Memory B cell (primary cell): ENCODE measurements around the gene SSBP3.
A peak's percentile ranks its signal among the peaks of the same experiment; 100 is the strongest.
"Not testable (repeated sequence)": the region's sequence is repeated elsewhere in the genome, so short reads cannot be mapped to it uniquely, and the experiment has no call there.

Experiments
- ATAC-seq: fragments of 150-1000 bp; cut with Tn5 transposase; 2 replicates; pipeline ENCODE4 v1.10.0; 2021; ENCODE audit warnings: low read depth, mild to moderate bottlenecking, moderate library complexity
- DNase-seq, 2 donors: peaks; one replicate each; pipeline ENCODE4 v3.0.0; 2022; ENCODE audit warnings: low spot score in 2 of 2
- H3K27ac Mint-ChIP-seq: one replicate; pipeline ENCODE4 v1.8.0; 2022; ENCODE audit warnings: mild to moderate bottlenecking, moderate library complexity, mixed read lengths
- H3K27me3 Mint-ChIP-seq: one replicate; pipeline ENCODE4 v1.8.0; 2022; ENCODE audit warnings: mixed read lengths
- H3K36me3 Mint-ChIP-seq: one replicate; pipeline ENCODE4 v1.8.0; 2022; ENCODE audit warnings: mild to moderate bottlenecking, mixed read lengths
- H3K4me1 Mint-ChIP-seq: one replicate; pipeline ENCODE4 v1.8.0; 2022; ENCODE audit warnings: mixed read lengths
- H3K4me3 Mint-ChIP-seq: one replicate; pipeline ENCODE4 v1.8.0; 2022; ENCODE audit warnings: mild to moderate bottlenecking, moderate library complexity, mixed read lengths
- H3K9me3 Mint-ChIP-seq: one replicate; pipeline ENCODE4 v1.8.0; 2022; ENCODE audit warnings: mixed read lengths

SSBP3 gene

DNA sequence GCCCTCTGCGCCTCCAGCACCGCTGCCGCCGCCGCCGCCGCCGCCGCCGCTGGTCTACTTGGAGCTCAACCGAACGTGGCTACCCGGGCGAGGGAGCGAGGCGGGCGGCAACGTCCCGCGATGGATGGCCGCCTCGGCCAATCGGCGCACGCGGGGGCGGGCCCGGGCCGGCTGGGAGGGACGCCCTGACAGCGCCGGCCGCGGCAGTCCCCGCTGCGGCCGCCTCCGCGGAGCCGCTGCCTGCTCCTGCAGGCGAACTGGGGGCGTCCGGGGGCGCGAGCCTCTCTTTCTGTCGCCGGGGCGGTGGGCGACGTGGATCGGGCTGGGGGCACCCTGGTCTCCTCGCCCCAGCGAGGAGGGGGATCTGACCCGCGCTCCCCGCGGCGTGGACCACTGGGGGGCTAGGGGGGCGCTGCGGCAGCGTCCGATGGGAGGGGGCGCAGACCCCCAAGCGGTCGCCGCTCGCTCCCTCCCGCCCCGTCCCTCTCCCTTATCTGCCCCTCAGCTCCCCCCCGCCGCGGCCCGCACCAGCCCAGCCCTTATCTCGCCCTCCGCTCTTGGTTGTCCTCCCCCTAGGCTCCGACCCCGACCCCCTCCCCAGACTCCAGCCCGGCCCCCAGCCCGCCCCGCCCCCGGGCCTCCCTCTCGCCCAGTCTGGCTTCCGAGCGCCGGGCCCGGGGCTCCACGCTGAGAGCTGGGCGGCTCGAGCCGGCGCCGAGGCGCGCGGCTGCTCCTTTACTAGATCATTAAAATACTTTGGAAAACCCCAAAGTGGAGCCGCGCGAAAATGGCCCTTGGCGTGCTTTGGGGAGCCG, at the start of gene SSBP3:
Gene SSBP3, minus strand, starts transcription at position 56 of the 815 bp plus-strand sequence.
- Mint-ChIP-seq H3K27ac (peak within 1 kb of the TSS; percentile 86), H3K36me3 (peaks cover 9% of the 10 kb centered on the region), H3K9me3 (no peaks in the 10 kb centered on the region), H3K27me3 (no peaks in the 10 kb centered on the region), H3K4me1 (peaks cover 35% of the 10 kb centered on the region), H3K4me3 (peak within 1 kb of the TSS; percentile 89)
- ATAC-seq (peak; percentile 89), DNase-seq (peak; percentile 93)

- no peak overlapping the region for H3K27ac Mint-ChIP-seq
- ATAC-seq (no peak), DNase-seq (no peak)
- no peak overlapping the region for H3K4me3 Mint-ChIP-seq
- H3K4me1 Mint-ChIP-seq, result no peaks in the 10 kb centered on the region
- peaks cover 6% of the 10 kb centered on the region for H3K9me3 Mint-ChIP-seq
- H3K36me3 Mint-ChIP-seq, result peaks cover 5% of the 10 kb centered on the region
- peaks cover 22% of the 10 kb centered on the region for H3K27me3 Mint-ChIP-seq
Observed at GRCh38 chr1:54453509-54453908, 47.3 kb upstream of the SSBP3 start.

- Mint-ChIP-seq H3K9me3 (peaks cover 4% of the 10 kb centered on the region), H3K27ac (no peak overlapping the region), H3K27me3 (peaks cover 20% of the 10 kb centered on the region), H3K4me3 (no peak overlapping the region), H3K4me1 (no peaks in the 10 kb centered on the region), H3K36me3 (peaks cover 5% of the 10 kb centered on the region)
- ATAC-seq, result no peak
- no peak for DNase-seq
Observed at GRCh38 chr1:54453022-54453421, 46.8 kb upstream of the SSBP3 start.

DNA sequence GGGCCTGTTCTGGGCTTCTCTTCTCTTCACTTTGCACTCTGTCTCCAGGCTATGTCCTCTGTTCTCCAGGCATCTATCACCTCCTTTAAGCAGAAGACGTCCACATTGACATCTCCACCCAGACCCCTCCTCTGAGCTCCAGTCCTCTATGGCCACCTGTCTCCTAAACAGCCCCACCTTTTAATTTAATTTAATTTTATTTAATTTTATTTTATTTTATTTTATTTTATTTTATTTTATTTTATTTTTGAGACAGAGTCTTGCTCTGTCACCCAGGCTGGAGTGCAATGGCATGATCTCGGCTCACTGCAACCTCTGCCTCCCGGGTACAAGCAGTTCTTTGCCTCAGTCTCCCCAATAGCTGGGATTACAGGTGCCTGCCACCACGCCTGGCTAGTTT, 43.2 kb upstream of the SSBP3 start:
- not testable (repeated sequence) for H3K4me1 Mint-ChIP-seq, H3K36me3 Mint-ChIP-seq, ATAC-seq, H3K4me3 Mint-ChIP-seq, H3K9me3 Mint-ChIP-seq, H3K27ac Mint-ChIP-seq, DNase-seq
- H3K27me3 Mint-ChIP-seq, result peaks cover 12% of the 10 kb centered on the region

DNA sequence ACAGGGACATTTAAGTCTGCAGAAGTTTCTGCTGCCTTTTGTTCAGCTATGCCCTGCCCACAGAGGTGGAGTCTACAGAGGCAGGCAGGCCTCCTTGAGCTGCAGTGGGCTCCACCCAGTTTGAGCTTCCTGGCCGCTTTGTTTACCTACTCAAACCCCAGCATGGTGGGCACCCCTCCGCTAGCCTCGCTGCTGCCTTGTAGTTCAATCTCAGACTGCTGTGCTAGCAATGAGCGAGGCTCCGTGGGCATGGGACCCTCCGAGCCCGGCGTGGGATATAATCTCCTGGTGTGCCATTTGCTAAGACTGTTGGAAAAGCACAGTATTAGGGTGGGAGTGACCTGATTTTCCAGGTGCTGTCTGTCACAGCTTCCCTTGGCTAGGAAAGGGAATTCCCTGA, 42.6 kb upstream of the SSBP3 start:
- not testable (repeated sequence) for H3K27ac Mint-ChIP-seq, H3K9me3 Mint-ChIP-seq, ATAC-seq

DNA sequence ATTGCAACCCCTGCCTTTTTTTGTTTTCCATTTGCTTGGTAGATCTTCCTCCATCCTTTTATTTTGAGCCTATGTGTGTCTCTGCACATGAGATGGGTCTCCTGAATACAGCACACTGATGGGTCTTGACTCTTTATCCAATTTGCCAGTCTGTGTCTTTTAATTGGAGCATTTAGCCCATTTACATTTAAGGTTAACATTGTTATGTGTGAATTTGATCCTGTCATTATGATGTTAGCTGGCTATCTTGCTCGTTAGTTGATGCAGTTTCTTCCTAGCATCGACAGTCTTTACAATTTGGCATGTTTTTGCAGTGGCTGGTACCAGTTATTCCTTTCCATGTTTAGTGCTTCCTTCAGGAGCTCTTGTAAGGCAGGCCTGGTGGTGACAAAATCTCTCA, 40.9 kb upstream of the SSBP3 start:
- not testable (repeated sequence) for ATAC-seq, H3K4me3 Mint-ChIP-seq, H3K27ac Mint-ChIP-seq, H3K36me3 Mint-ChIP-seq, DNase-seq, H3K27me3 Mint-ChIP-seq, H3K4me1 Mint-ChIP-seq, H3K9me3 Mint-ChIP-seq

More for the DNA sequence above, 42.6 kb upstream of the SSBP3 start:
- DNase-seq, H3K36me3 Mint-ChIP-seq, H3K4me1 Mint-ChIP-seq, H3K4me3 Mint-ChIP-seq: not testable (repeated sequence)
- H3K27me3 Mint-ChIP-seq, result peaks cover 12% of the 10 kb centered on the region

GRCh38 chr1:54442185-54442584, 36.0 kb upstream of the SSBP3 start:
- peaks cover 2% of the 10 kb centered on the region for H3K36me3 Mint-ChIP-seq
- ATAC-seq (no peak), DNase-seq (no peak)
- H3K27me3 Mint-ChIP-seq, result no peaks in the 10 kb centered on the region
- H3K4me3 Mint-ChIP-seq, result no peak overlapping the region
- H3K9me3 Mint-ChIP-seq, result peaks cover 1% of the 10 kb centered on the region
- H3K27ac Mint-ChIP-seq, result no peak overlapping the region
- H3K4me1 Mint-ChIP-seq, result no peaks in the 10 kb centered on the region

GRCh38 chr1:54439550-54440223, 33.5 kb upstream of the SSBP3 start:
- Mint-ChIP-seq H3K9me3 (peaks cover 1% of the 10 kb centered on the region), H3K27me3 (no peaks in the 10 kb centered on the region)
- ATAC-seq, result no peak

DNA sequence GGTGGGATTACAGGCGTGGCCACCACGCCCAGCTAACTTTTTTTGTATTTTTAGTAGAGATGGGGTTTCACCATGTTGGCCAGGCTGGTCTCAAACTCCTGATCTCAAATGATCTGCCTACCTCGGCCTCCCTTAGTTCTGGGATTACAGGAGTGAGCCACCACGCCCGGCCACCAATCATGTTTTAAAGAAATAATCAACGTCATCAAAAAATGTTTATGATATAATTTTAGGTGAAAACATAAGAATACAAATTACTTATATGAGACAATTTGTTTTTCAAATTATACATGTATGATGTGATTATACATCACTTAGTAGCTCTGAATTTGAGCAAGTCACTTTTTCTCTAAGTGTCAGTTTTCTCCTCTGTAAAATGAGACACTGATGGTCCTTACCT, 31.6 kb upstream of the SSBP3 start:
- peaks cover 1% of the 10 kb centered on the region for H3K9me3 Mint-ChIP-seq
- no peaks in the 10 kb centered on the region for H3K27me3 Mint-ChIP-seq
- H3K27ac Mint-ChIP-seq, result no peak overlapping the region
- ATAC-seq (no peak), DNase-seq (no peak)
- no peaks in the 10 kb centered on the region for H3K4me1 Mint-ChIP-seq
- peaks cover 2% of the 10 kb centered on the region for H3K36me3 Mint-ChIP-seq
- H3K4me3 Mint-ChIP-seq, result no peak overlapping the region

More at GRCh38 chr1:54439550-54440223, 33.5 kb upstream of the SSBP3 start:
- no peaks in the 10 kb centered on the region for H3K4me1 Mint-ChIP-seq
- H3K27ac Mint-ChIP-seq, result no peak overlapping the region
- peaks cover 2% of the 10 kb centered on the region for H3K36me3 Mint-ChIP-seq
- H3K4me3 Mint-ChIP-seq, result no peak overlapping the region
- DNase-seq, result no peak

DNA sequence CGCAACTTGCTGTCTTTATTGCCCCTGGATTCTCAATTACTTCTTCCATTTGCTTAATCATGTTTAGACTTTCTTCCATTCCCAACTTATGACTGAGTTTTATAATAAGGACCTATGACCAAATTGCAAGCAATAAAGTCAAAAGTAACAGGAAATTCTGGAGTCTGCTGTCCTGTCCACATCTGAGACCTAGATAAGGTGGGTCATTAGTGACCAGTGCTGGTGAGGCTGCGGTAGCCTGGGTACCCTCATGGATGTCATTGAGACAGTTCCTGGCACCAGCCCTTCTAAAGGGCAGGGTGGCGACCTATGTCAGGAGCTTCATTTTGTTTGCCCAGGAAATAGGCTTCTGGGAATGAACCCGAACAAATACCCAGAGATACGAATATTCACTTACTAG, 30.6 kb upstream of the SSBP3 start:
- Mint-ChIP-seq H3K4me3 (no peak overlapping the region), H3K36me3 (no peaks in the 10 kb centered on the region), H3K27me3 (no peaks in the 10 kb centered on the region), H3K9me3 (peaks cover 1% of the 10 kb centered on the region), H3K4me1 (no peaks in the 10 kb centered on the region), H3K27ac (no peak overlapping the region)
- ATAC-seq (no peak), DNase-seq (no peak)

DNA sequence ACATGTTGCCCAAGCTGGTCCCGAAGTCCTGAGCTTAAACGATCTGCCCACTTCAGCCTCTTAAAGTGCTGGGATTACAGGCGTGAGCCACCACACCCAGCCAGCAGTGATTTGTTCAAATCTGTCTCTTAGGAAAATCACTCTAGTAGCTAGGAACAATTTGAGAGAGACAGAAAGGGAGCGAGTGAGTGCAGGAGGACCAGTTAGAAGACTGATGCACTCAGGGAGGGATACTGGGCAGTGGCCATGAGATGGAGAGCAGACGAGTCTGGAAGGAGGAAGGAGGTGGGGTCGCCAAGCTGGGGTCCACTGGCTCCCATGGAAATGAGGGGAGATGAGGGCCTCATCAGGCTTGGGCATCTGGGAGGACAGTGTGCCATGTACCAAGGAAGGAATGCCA, 23.6 kb upstream of the SSBP3 start:
- ATAC-seq (no peak), DNase-seq (no peak)
- no peaks in the 10 kb centered on the region for H3K4me1 Mint-ChIP-seq
- no peaks in the 10 kb centered on the region for H3K36me3 Mint-ChIP-seq
- H3K27ac Mint-ChIP-seq, result no peak overlapping the region
- no peaks in the 10 kb centered on the region for H3K9me3 Mint-ChIP-seq
- peaks cover 1% of the 10 kb centered on the region for H3K27me3 Mint-ChIP-seq
- H3K4me3 Mint-ChIP-seq, result no peak overlapping the region

GRCh38 chr1:54428837-54429518, 22.8 kb upstream of the SSBP3 start:
- peaks cover 1% of the 10 kb centered on the region for H3K27me3 Mint-ChIP-seq
- H3K27ac Mint-ChIP-seq, result no peak overlapping the region
- H3K9me3 Mint-ChIP-seq, result no peaks in the 10 kb centered on the region
- no peaks in the 10 kb centered on the region for H3K4me1 Mint-ChIP-seq
- ATAC-seq, result no peak
- H3K36me3 Mint-ChIP-seq, result no peaks in the 10 kb centered on the region
- no peak overlapping the region for H3K4me3 Mint-ChIP-seq
- DNase-seq, result no peak

DNA sequence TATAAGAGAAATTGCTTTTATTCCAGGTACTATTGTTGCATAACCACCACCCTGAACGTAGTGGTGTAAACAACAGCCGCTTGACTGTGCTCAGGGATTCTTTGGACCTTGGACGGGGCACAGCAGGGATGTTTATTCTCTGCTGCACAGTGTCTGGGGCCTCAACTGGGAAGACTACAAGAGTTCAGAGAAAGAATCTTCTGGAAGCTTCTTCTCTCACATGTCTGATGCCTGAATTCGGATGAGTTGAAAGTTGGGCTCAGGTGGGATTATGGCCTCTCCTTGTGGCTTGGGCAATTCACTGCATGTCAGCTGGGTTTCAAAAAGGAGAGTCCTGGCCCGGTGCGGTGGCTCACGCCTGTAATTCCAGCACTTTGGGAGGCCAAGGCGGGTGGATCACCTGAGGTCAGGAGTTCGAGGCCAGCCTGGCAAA, 19.0 kb upstream of the SSBP3 start:
- Mint-ChIP-seq H3K36me3 (no peaks in the 10 kb centered on the region), H3K4me1 (no peaks in the 10 kb centered on the region), H3K9me3 (no peaks in the 10 kb centered on the region)

GRCh38 chr1:54424398-54424797, 18.2 kb upstream of the SSBP3 start:
- Mint-ChIP-seq H3K27me3 (peaks cover 2% of the 10 kb centered on the region), H3K4me3 (no peak overlapping the region), H3K27ac (no peak overlapping the region), H3K4me1 (no peaks in the 10 kb centered on the region), H3K36me3 (no peaks in the 10 kb centered on the region), H3K9me3 (no peaks in the 10 kb centered on the region)
- ATAC-seq (no peak), DNase-seq (no peak)

More for the DNA sequence above, 19.0 kb upstream of the SSBP3 start:
- ATAC-seq (no peak), DNase-seq (no peak)
- Mint-ChIP-seq H3K4me3 (no peak overlapping the region), H3K27ac (no peak overlapping the region), H3K27me3 (peaks cover 2% of the 10 kb centered on the region)
